Upper lobe of left lung (tissue), 4 donors: Measurements from ENCODE around the gene SAA4.
A peak's percentile ranks its signal among the peaks of the same experiment; 100 is the strongest.

Source experiments
- EP300 ChIP-seq, 4 donors: sonication (generic); formaldehyde crosslinking; IDR thresholded peaks; one replicate each; pipeline ENCODE4 v1.5.1; 2017; ENCODE audit warnings: antibody characterized with exemption in 4 of 4, control low read depth in 2 of 4
- POLR2A ChIP-seq, 4 donors: fragments of 450-650 bp; IDR thresholded peaks; one replicate each; pipeline ENCODE4 v1.5.1; 2016 to 2017; ENCODE audit warnings: antibody characterized with exemption in 4 of 4, mild to moderate bottlenecking in 2 of 4
- POLR2AphosphoS5 ChIP-seq, 2 donors: sonication (generic); formaldehyde crosslinking; IDR thresholded peaks; one replicate each; pipeline ENCODE4 v1.5.1; 2017; ENCODE audit warnings: antibody characterized with exemption in 2 of 2
- TF ChIP-seq, protein P1 (sequence below), 6 experiments: fragments of 450-650 bp in 4 of 6; fragments of 200-600 bp in 2 of 6; sonication (generic) in 2 of 6; IDR thresholded peaks; one replicate each; pipeline ENCODE4 v1.5.1; 2016 to 2019; ENCODE audit warnings: antibody characterized with exemption in 6 of 6

DNA sequence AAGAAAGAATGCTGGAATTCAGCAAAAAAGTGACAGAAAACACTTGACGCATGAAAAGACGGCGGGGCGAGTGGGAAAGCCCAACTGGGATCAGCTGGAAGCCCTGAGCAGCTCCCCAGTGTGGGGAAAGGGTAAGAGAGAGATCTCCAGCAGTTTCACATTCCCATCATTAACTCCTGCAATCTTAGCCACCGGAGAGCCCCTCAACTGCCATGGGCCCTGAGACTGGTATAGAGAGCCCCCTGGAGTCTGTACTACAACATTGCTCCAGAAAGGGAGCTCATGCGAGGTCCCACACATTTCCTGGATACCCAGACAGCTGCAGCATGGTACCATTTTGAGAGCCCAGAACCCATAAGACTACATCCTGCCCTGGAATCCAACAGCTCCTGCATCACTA, 32.9 kb downstream of the SAA4 start:
- TF ChIP-seq POLR2A (IDR thresholded peaks at IDR 0.05): no peak
- TF ChIP-seq, protein P1, sequence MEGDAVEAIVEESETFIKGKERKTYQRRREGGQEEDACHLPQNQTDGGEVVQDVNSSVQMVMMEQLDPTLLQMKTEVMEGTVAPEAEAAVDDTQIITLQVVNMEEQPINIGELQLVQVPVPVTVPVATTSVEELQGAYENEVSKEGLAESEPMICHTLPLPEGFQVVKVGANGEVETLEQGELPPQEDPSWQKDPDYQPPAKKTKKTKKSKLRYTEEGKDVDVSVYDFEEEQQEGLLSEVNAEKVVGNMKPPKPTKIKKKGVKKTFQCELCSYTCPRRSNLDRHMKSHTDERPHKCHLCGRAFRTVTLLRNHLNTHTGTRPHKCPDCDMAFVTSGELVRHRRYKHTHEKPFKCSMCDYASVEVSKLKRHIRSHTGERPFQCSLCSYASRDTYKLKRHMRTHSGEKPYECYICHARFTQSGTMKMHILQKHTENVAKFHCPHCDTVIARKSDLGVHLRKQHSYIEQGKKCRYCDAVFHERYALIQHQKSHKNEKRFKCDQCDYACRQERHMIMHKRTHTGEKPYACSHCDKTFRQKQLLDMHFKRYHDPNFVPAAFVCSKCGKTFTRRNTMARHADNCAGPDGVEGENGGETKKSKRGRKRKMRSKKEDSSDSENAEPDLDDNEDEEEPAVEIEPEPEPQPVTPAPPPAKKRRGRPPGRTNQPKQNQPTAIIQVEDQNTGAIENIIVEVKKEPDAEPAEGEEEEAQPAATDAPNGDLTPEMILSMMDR (IDR thresholded peaks at IDR 0.05): peak in 3 of 6 experiments; percentile 19 to 21 (median 20)
- no peak for TF ChIP-seq EP300 (IDR thresholded peaks at IDR 0.05)
- no peak for TF ChIP-seq POLR2AphosphoS5 (IDR thresholded peaks at IDR 0.05)
